RCC 7860 (cell line): ENCODE results near the gene RPS3A.
"Not testable (repeated sequence)": the region's sequence is repeated elsewhere in the genome, so short reads cannot be mapped to it uniquely, and the experiment has no call there.

Source experiments
- DNase-seq: peaks from one replicate; pipeline ENCODE4 v3.0.0-alpha.2; 2015; ENCODE audit warnings: low spot score
- FAIRE-seq: peaks from 2 replicates; lab custom pipeline; 2012; peaks lifted over from hg19 to GRCh38; lab: Jason Lieb, UNC

RPS3A gene

GRCh38 chr4:151099229-151099975 lies at the start of gene RPS3A:
Gene RPS3A (plus strand): TSS chr4:151099628. CDS start chr4:151099653, 25 bp downstream.
- FAIRE-seq, result peak; percentile 60
- peak; percentile 83 for DNase-seq

- DNase-seq (no peak), FAIRE-seq (no peak)
These were observed 46.6 kb upstream of the RPS3A start for GRCh38 chr4:151052785-151053184.

- DNase-seq (no peak), FAIRE-seq (no peak)
These were observed 43.9 kb upstream of the RPS3A start for GRCh38 chr4:151055539-151055938.

GRCh38 chr4:151063143-151063542 lies 36.3 kb upstream of the RPS3A start:
- not testable (repeated sequence) for FAIRE-seq, DNase-seq

GRCh38 chr4:151067316-151067970 lies 32.0 kb upstream of the RPS3A start:
- FAIRE-seq, result no peak

GRCh38 chr4:151074416-151074916 lies 25.0 kb upstream of the RPS3A start:
- FAIRE-seq (no peak), DNase-seq (no peak)

More at GRCh38 chr4:151067316-151067970, 32.0 kb upstream of the RPS3A start:
- DNase-seq, result no peak

GRCh38 chr4:151077978-151078377 lies 21.4 kb upstream of the RPS3A start:
- not testable (repeated sequence) for FAIRE-seq, DNase-seq

- no peak for DNase-seq
- no peak for FAIRE-seq
These were observed 12.0 kb upstream of the RPS3A start for GRCh38 chr4:151087467-151087866.

GRCh38 chr4:151091047-151091446 lies 8.4 kb upstream of the RPS3A start:
- no peak for DNase-seq
- FAIRE-seq, result no peak

GRCh38 chr4:151092488-151092887 lies 6.9 kb upstream of the RPS3A start:
- FAIRE-seq, result no peak
- no peak for DNase-seq

GRCh38 chr4:151093203-151093602 lies 6.2 kb upstream of the RPS3A start:
- FAIRE-seq, result no peak
- no peak for DNase-seq

- FAIRE-seq (no peak), DNase-seq (no peak)
These were observed 5.1 kb upstream of the RPS3A start for GRCh38 chr4:151094290-151094751.

GRCh38 chr4:151095142-151095541 lies 4.3 kb upstream of the RPS3A start:
- FAIRE-seq (no peak), DNase-seq (no peak)

GRCh38 chr4:151097759-151098158 lies 1.7 kb upstream of the RPS3A start:
- FAIRE-seq, result no peak
- no peak for DNase-seq

GRCh38 chr4:151098979-151099228 lies 524 bp upstream of the RPS3A start:
- no peak for FAIRE-seq
- DNase-seq, result no peak

GRCh38 chr4:151099976-151100417 lies 569 bp downstream of the RPS3A start:
- FAIRE-seq (no peak), DNase-seq (no peak)

GRCh38 chr4:151100531-151100930 lies 1.1 kb downstream of the RPS3A start:
- DNase-seq, result no peak

GRCh38 chr4:151103758-151104157 lies 4.3 kb downstream of the RPS3A start:
- DNase-seq, result no peak
- FAIRE-seq, result no peak

More at GRCh38 chr4:151100531-151100930, 1.1 kb downstream of the RPS3A start:
- no peak for FAIRE-seq

GRCh38 chr4:151104621-151105020 lies 5.2 kb downstream of the RPS3A start:
- FAIRE-seq (no peak), DNase-seq (no peak)

- FAIRE-seq (no peak), DNase-seq (no peak)
These were observed 6.1 kb downstream of the RPS3A start for GRCh38 chr4:151105454-151106032.

GRCh38 chr4:151107063-151107462 lies 7.6 kb downstream of the RPS3A start:
- DNase-seq, result no peak
- FAIRE-seq, result no peak

- DNase-seq (no peak), FAIRE-seq (no peak)
These were observed 10.8 kb downstream of the RPS3A start for GRCh38 chr4:151110236-151110635.
